Trophoblast cell (in vitro differentiated cells and primary cell): ENCODE data around the gene DNM1.
A peak's percentile ranks its signal among the peaks of the same experiment; 100 is the strongest.

ENCODE experiments used
- DNase-seq, 2 donors: peaks; one replicate each; pipeline ENCODE4 v3.0.0-alpha.2; 2016
- H2AFZ ChIP-seq: 2 replicates; pipeline ENCODE4 v1.6.1; 2013; ENCODE audit warnings: low read length, moderate library complexity, mild to moderate bottlenecking; ENCODE audit not compliant: insufficient read depth, poor library complexity
- H2AK5ac ChIP-seq: 2 replicates; pipeline ENCODE4 v1.6.1; 2013; ENCODE audit warnings: mild to moderate bottlenecking, low read length
- H2BK120ac ChIP-seq: 2 replicates; pipeline ENCODE4 v1.6.1; 2013; ENCODE audit warnings: low read length, mild to moderate bottlenecking, moderate library complexity; ENCODE audit not compliant: insufficient read depth, poor library complexity
- H2BK12ac ChIP-seq: 2 replicates; pipeline ENCODE4 v1.6.1; 2013; ENCODE audit warnings: mild to moderate bottlenecking, low read length, moderate library complexity
- H2BK5ac ChIP-seq: 2 replicates; pipeline ENCODE4 v1.6.1; 2013; ENCODE audit warnings: low read length, low read depth, moderate library complexity, mild to moderate bottlenecking; ENCODE audit not compliant: poor library complexity
- H3K14ac ChIP-seq: 2 replicates; pipeline ENCODE4 v1.6.1; 2013; ENCODE audit warnings: mild to moderate bottlenecking, low read length
- H3K18ac ChIP-seq: 2 replicates; pipeline ENCODE4 v1.6.1; 2013; ENCODE audit warnings: mild to moderate bottlenecking, low read length
- H3K23ac ChIP-seq: 2 replicates; pipeline ENCODE4 v1.6.1; 2013; ENCODE audit warnings: low read length
- H3K27ac ChIP-seq: 2 replicates; pipeline ENCODE4 v1.5.1; 2013; ENCODE audit warnings: low read depth, mild to moderate bottlenecking, inconsistent platforms, low read length, moderate library complexity
- H3K27me3 ChIP-seq: 2 replicates; pipeline ENCODE4 v1.6.1; 2013; ENCODE audit warnings: inconsistent platforms, mild to moderate bottlenecking, low read length, moderate library complexity; ENCODE audit not compliant: insufficient read depth
- H3K36me3 ChIP-seq, 2 experiments: 1 replicate in 1 of 2; 2 replicates in 1 of 2; pipeline ENCODE4 v1.6.1; 2013; ENCODE audit warnings: low read length in 2 of 2, mild to moderate bottlenecking in 2 of 2, moderate library complexity in 1 of 2; ENCODE audit not compliant: insufficient read depth in 2 of 2, control insufficient read depth in 1 of 2
- H3K4ac ChIP-seq: 2 replicates; pipeline ENCODE4 v1.6.1; 2013; ENCODE audit warnings: low read depth, mild to moderate bottlenecking, low read length, moderate library complexity
- H3K4me1 ChIP-seq, 2 experiments: 1 replicate in 1 of 2; 2 replicates in 1 of 2; pipeline ENCODE4 v1.6.1; 2013; ENCODE audit warnings: low read length in 2 of 2, mild to moderate bottlenecking in 2 of 2, moderate library complexity in 1 of 2; ENCODE audit not compliant: insufficient read depth in 2 of 2, control insufficient read depth in 1 of 2
- H3K4me2 ChIP-seq: 2 replicates; pipeline ENCODE4 v1.6.1; 2013; ENCODE audit warnings: inconsistent platforms, mild to moderate bottlenecking, low read length, moderate library complexity
- H3K4me3 ChIP-seq: 2 replicates; pipeline ENCODE4 v1.5.1; 2013; ENCODE audit warnings: mild to moderate bottlenecking, low read depth, low read length, inconsistent platforms
- H3K79me1 ChIP-seq: one replicate; pipeline ENCODE4 v1.6.1; 2013; ENCODE audit warnings: low read length
- H3K79me2 ChIP-seq: 2 replicates; pipeline ENCODE4 v1.6.1; 2013; ENCODE audit warnings: low read length, mild to moderate bottlenecking; ENCODE audit not compliant: control insufficient read depth, insufficient read depth, poor library complexity
- H3K9ac ChIP-seq: 2 replicates; pipeline ENCODE4 v1.6.1; 2013; ENCODE audit warnings: mild to moderate bottlenecking, low read length
- H3K9me3 ChIP-seq: 2 replicates; pipeline ENCODE4 v1.6.1; 2013; ENCODE audit warnings: low read depth, mild to moderate bottlenecking, control low read depth, inconsistent platforms, low read length; ENCODE audit not compliant: insufficient read depth
- H4K12ac ChIP-seq: 2 replicates; pipeline ENCODE4 v1.6.1; 2013; ENCODE audit warnings: low read depth, mild to moderate bottlenecking, low read length, moderate library complexity
- H4K8ac ChIP-seq: 2 replicates; pipeline ENCODE4 v1.6.1; 2013; ENCODE audit warnings: low read depth, mild to moderate bottlenecking, low read length, moderate library complexity
- H4K91ac ChIP-seq: one replicate; pipeline ENCODE4 v1.6.1; 2013; ENCODE audit warnings: low read depth, mild to moderate bottlenecking, low read length, moderate library complexity
- WGBS: extraction: QIAGEN DNeasy Blood & Tissue Kit; methylation state at CpG from one replicate; pipeline ENCODE4 v1.1.7; 2013; ENCODE audit warnings: missing lambda C conversion rate; ENCODE audit not compliant: insufficient read length, insufficient coverage; ENCODE audit errors: extremely low coverage; 5-methylcytosine and 5-hydroxymethylcytosine counted together

The DNM1 gene

DNA sequence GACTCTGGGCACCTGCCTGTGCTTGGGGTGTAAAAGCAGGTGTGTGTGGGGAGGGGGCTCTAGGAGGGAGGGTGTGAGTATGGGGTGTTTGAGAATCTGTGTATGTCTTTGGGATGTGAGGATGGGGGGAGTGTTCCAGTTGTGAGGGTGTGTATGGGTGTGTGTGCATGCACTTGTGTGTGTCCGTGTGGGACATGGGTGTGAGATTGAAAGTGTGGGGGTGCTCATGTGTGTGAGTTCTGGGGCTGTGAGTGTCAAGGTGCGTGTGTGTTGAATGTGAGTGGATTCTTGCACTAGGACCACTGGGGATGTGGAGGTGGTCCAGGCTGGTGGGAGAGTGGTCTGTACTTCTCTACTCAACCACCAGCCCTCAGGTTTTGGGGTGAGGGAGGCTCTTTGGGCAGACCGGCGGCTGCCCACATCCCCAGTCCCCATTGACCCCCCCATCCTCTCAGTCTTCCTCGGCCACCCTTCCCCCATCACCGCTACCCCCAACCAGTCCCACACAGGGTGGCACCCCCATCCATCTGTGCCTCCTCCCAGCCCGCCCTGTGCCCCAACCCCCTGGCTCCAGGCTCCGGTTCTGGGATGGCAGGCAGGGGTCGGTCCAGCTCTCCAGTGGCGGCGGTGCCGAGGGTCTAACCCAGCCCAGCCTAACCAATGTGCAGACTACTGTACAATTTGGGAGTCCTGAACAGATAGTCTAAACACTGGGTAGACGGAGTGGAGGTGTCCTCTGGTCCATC is 41.1 kb downstream of the DNM1 start:
- no peak overlapping the region for H2BK5ac ChIP-seq
- WGBS: no CpG with 5 or more reads among the region's 13 CpGs
- H3K14ac ChIP-seq: no peak overlapping the region
- peaks cover 3% of the 10 kb centered on the region for H3K79me2 ChIP-seq
- no peak overlapping the region for H3K18ac ChIP-seq
- no peak overlapping the region for H3K4me2 ChIP-seq
- no peak for DNase-seq
- no peak overlapping the region for H3K4me3 ChIP-seq
- no peak overlapping the region for H2AK5ac ChIP-seq
- H3K27me3 ChIP-seq: no peaks in the 10 kb centered on the region
- no peak overlapping the region for H3K23ac ChIP-seq
- H4K91ac ChIP-seq: peak overlapping the region; percentile 9
- H4K8ac ChIP-seq: no peak overlapping the region
- peaks cover 2% of the 10 kb centered on the region for H3K9me3 ChIP-seq
- H2AFZ ChIP-seq: no peak overlapping the region
- no peak overlapping the region for H4K12ac ChIP-seq
- no peak overlapping the region for H2BK120ac ChIP-seq
- H3K4me1 ChIP-seq: peaks cover 12 to 20% of the 10 kb centered on the region in 2 experiments
- H3K79me1 ChIP-seq: peaks cover 6% of the 10 kb centered on the region
- no peak overlapping the region for H3K9ac ChIP-seq
- H2BK12ac ChIP-seq: peak overlapping the region; percentile 51
- H3K36me3 ChIP-seq: no peaks in the 10 kb centered on the region
- no peak overlapping the region for H3K27ac ChIP-seq
- H3K4ac ChIP-seq: no peak overlapping the region

GRCh38 chr9:128244837-128245231 is 41.7 kb downstream of the DNM1 start:
- DNase-seq: no peak
- no peak overlapping the region for H2AK5ac ChIP-seq
- WGBS: no CpG with 5 or more reads among the region's 18 CpGs

DNA sequence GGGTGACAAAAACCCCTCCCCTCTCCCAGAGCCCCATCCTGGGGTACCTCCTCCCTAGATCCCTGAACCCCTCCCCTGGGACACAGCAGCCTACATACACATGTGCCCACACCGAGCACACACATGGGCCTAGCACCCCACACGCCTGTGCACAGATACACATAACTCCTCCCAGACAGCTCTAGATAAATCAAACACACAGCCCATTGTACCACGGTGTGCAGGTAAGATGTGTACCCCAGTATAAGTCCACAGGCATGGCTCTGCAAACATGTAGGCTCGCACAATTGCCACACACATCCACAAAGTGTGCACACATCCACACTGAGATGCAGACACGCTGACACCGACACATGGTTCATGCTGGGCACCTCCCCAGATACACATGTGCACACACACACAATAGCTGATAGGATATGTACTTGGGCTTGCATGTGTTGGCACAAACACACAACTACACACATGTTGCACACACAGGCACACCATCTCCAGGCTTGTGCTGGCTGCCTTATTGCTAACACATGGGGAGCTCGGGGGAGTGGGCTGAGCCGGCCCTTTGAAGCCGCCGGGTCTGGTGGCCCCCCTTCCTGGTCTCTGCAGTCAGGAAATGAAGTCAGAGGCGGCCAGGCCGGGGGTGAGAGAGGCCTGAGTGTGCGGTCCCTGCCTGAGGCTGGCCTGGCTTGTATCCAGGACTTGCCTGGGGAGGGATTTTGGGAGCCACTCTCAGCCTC is 42.4 kb downstream of the DNM1 start:
- H3K18ac ChIP-seq: peak overlapping the region; percentile 28
- no CpG with 5 or more reads among the region's 13 CpGs for WGBS
- DNase-seq: no peak
- no peaks in the 10 kb centered on the region for H3K36me3 ChIP-seq
- no peak overlapping the region for H4K12ac ChIP-seq
- no peak overlapping the region for H3K4me2 ChIP-seq
- peak overlapping the region; percentile 24 for H3K27ac ChIP-seq
- H2AFZ ChIP-seq: no peak overlapping the region
- peaks cover 3% of the 10 kb centered on the region for H3K79me2 ChIP-seq
- no peak overlapping the region for H3K4me3 ChIP-seq
- peak overlapping the region; percentile 1 for H2BK120ac ChIP-seq
- peaks cover 6% of the 10 kb centered on the region for H3K79me1 ChIP-seq
- H3K14ac ChIP-seq: peak overlapping the region; percentile 49
- H3K9ac ChIP-seq: no peak overlapping the region
- H3K27me3 ChIP-seq: no peaks in the 10 kb centered on the region
- H3K4ac ChIP-seq: no peak overlapping the region
- H2BK5ac ChIP-seq: no peak overlapping the region
- H2BK12ac ChIP-seq: no peak overlapping the region
- H3K4me1 ChIP-seq: peaks cover 12 to 27% of the 10 kb centered on the region in 2 experiments
- H3K9me3 ChIP-seq: peaks cover 4% of the 10 kb centered on the region
- H3K23ac ChIP-seq: no peak overlapping the region
- peak overlapping the region; percentile 1 for H2AK5ac ChIP-seq
- H4K91ac ChIP-seq: peak overlapping the region; percentile 40
- peak overlapping the region; percentile 33 for H4K8ac ChIP-seq

More at GRCh38 chr9:128244837-128245231, 41.7 kb downstream of the DNM1 start:
- Histone ChIP-seq H3K4me2 (no peak overlapping the region), H3K27ac (no peak overlapping the region), H3K36me3 (no peaks in the 10 kb centered on the region), H3K79me2 (peaks cover 3% of the 10 kb centered on the region), H3K14ac (no peak overlapping the region), H2AFZ (no peak overlapping the region), H3K4ac (no peak overlapping the region), H4K91ac (peak overlapping the region; percentile 9), H3K79me1 (peaks cover 6% of the 10 kb centered on the region), H2BK120ac (no peak overlapping the region), H3K4me3 (no peak overlapping the region), H2BK12ac (peak overlapping the region; percentile 51), H3K27me3 (no peaks in the 10 kb centered on the region), H3K4me1 (peaks cover 12 to 20% of the 10 kb centered on the region in 2 experiments), H4K12ac (no peak overlapping the region), H4K8ac (no peak overlapping the region), H2BK5ac (no peak overlapping the region), H3K18ac (no peak overlapping the region), H3K9ac (no peak overlapping the region), H3K23ac (no peak overlapping the region), H3K9me3 (peaks cover 2% of the 10 kb centered on the region)

DNA sequence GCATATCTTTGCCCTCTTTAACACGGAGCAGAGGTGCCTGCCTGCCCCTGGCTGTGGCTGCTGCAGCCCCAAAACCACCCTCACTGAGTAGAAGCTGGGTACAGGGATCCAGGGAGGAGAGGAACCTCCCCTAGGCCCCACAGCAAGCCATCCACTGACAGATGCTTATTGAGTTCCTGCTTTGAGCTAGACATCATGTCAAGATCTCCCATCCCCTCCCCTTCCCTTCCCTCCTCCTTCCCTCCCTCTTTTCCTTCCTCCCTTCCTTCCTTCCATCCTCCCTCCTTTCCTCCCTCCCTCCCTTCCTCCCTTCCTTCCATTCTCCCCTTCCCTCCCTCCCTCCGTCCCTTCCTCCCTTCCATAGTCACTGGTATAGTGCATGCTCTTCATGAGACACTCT is 43.3 kb downstream of the DNM1 start:
- 100% methylated on average over 1 of the region's 2 CpGs for WGBS
- no peak overlapping the region for H3K9ac ChIP-seq
- peak overlapping the region; percentile 19 for H2AFZ ChIP-seq
- no peak for DNase-seq
- peak overlapping the region; percentile 17 for H3K4ac ChIP-seq
- peaks cover 6% of the 10 kb centered on the region for H3K79me1 ChIP-seq
- H2BK12ac ChIP-seq: peak overlapping the region; percentile 47
- H4K91ac ChIP-seq: peak overlapping the region; percentile 70
- peak overlapping the region; percentile 72 for H4K8ac ChIP-seq
- no peak overlapping the region for H4K12ac ChIP-seq
- no peaks in the 10 kb centered on the region for H3K36me3 ChIP-seq
- peaks cover 3% of the 10 kb centered on the region for H3K79me2 ChIP-seq
- H2BK5ac ChIP-seq: no peak overlapping the region
- H3K14ac ChIP-seq: peak overlapping the region; percentile 75
- no peak overlapping the region for H3K4me3 ChIP-seq
- H3K27me3 ChIP-seq: no peaks in the 10 kb centered on the region
- H3K4me2 ChIP-seq: no peak overlapping the region
- H2BK120ac ChIP-seq: peak overlapping the region; percentile 56
- no peak overlapping the region for H3K23ac ChIP-seq
- H3K27ac ChIP-seq: peak overlapping the region; percentile 16
- H3K9me3 ChIP-seq: peaks cover 4% of the 10 kb centered on the region
- H2AK5ac ChIP-seq: peak overlapping the region; percentile 44
- H3K4me1 ChIP-seq: peaks cover 16 to 35% of the 10 kb centered on the region in 2 experiments
- H3K18ac ChIP-seq: peak overlapping the region; percentile 37
